HG03103 (cell line): ENCODE measurements around the gene FRMD6.
"Not testable (repeated sequence)": the region's sequence is repeated elsewhere in the genome, so short reads cannot be mapped to it uniquely, and the experiment has no call there.

Experiments used
- ATAC-seq: cut with Tn5 transposase; IDR thresholded peaks from one replicate; pipeline ENCODE4 v1.9.1; 2021; ENCODE audit warnings: low read depth; ENCODE audit not compliant: unreplicated experiment

FRMD6 gene

GRCh38 chr14:51716610-51717009 is 64.9 kb downstream of the FRMD6 start:
- no peak for ATAC-seq

DNA sequence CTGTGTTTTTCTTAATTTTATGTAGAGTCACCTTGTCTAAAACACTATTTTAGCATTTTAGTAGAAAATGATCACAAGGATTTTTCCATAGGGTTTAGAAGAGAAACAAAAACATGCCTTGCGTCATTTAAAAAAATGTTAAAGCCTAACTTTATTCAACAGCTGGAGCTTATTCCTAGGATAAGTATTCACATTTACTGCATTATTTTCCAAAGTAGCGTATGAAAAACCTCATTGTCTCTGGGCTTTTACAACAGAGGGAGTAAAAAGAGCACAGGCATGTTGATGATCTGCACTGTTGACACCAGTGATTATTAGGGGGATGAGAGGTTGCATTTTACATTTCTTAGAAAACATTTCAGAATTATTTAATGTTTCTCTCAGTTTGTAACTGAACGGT is 66.1 kb downstream of the FRMD6 start:
- ATAC-seq: no peak

DNA sequence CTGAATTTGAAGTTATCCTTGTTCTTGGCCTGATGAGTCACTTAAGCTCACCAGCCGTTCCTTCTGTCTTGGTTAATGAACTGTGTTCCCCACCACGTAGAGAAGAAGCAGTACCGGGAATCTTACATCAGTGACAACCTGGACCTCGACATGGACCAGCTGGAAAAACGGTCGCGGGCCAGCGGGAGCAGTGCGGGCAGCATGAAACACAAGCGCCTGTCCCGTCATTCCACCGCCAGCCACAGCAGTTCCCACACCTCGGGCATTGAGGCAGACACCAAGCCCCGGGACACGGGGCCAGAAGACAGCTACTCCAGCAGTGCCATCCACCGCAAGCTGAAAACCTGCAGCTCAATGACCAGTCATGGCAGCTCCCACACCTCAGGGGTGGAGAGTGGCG is 68.2 kb downstream of the FRMD6 start:
- no peak for ATAC-seq

DNA sequence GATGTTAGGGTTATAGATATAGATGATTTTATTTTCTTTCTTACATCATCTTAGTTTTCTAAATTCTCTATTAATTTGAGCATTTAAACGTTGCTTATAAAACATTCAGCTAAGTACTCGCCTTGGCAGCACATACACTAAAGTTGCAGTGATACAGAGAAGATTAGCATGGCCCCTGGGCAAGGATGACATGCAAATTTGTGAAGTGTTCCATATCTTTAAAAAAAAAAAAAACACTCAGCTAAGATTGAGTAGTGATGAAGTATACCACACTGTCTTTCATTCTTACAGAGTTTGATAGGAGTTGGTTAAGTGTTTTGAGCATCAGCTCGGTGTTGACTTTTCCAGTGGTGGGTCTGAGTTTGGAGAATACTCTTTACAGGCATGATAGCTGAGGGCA is 72.3 kb downstream of the FRMD6 start:
- ATAC-seq: no peak

GRCh38 chr14:51724650-51725049 is 72.9 kb downstream of the FRMD6 start:
- ATAC-seq: no peak

GRCh38 chr14:51725061-51725460 is 73.4 kb downstream of the FRMD6 start:
- no peak for ATAC-seq

DNA sequence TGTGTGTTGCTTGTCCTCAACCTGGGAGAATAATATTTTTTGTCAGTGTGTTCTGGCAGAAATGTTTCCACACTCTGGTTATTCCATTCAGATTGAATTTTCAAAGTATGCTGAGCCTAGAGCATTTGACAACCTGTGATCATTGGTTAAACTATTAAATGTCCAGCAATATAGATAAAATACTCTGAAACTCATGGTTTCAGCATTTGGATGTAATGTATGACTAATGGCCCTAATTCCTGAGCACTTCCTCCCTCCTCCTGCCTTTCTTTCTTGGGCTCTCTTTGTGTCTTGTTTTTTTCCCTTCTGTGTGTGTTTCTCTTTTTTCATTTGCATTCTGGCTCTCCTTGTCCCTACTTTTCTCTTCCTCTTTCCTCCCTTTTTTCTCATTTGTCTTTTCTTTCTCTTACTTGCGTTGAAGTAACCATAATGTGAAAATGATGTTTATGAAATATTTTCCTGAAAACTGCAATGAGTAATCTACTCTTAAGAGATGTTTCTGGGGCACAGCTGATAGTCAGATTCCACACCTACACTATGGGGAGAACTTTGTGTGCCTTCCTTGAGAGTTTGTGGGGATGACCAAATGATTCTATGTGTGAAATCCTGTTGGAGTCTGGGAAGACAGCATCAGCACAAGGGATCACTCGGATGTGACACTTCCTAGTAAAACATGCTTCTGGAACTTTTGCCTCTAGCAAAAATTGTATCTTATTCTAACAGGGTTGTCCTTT is 74.6 kb downstream of the FRMD6 start:
- no peak for ATAC-seq

DNA sequence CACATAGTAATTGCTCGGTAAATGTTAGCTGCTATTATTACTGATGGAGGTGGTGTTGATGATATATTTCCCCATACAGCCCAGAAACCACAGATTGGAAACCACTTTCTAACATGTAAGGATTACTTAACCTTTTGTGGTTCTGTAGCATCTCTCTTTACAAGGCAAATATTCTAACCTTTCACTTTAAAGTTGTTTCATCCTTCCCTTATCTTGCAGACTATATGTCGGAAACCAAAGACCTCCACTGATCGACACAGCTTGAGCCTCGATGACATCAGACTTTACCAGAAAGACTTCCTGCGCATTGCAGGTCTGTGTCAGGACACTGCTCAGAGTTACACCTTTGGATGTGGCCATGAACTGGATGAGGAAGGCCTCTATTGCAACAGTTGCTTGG is 75.8 kb downstream of the FRMD6 start:
- ATAC-seq: no peak

GRCh38 chr14:51730098-51730497 is 78.4 kb downstream of the FRMD6 start:
- ATAC-seq: no peak

DNA sequence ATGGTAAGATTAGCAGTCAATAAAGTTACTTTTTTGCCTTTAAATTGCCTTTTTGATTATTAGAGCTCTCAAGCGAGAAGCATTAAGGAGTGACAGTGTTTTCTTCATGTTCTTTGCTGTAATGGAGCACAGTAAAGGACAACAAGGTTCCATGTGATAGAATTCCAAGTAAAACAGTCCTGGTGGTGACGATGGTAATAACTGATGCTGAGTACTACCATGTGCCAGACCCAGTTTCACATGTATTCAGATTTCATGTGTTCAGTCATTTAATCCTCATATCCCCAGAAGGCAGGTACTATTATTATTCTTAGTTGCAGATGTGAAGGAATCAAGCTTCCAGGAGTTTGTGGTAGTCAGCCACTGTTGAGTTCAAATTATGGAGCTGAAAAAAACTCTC is 79.0 kb downstream of the FRMD6 start:
- no peak for ATAC-seq

GRCh38 chr14:51732494-51733112 is 80.9 kb downstream of the FRMD6 start:
- no peak for ATAC-seq

DNA sequence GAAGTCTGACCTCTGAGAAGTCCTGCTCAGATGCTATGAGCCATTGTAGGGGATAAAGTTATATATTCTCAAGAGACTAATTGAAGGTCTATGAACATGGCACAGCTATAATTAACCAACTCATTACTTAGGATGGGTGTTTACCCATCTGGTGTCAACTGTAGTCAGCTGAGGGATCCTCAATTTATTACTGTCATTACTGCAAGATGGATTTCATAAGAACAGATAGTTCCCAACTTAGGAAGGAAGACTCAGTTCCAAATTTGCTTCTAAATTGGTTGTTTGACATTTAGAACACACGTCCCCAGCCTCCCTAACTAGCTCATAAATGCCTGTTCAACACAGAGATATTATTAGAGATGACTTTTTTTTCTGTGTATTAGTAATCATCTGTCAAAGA is 81.4 kb downstream of the FRMD6 start:
- ATAC-seq: no peak

DNA sequence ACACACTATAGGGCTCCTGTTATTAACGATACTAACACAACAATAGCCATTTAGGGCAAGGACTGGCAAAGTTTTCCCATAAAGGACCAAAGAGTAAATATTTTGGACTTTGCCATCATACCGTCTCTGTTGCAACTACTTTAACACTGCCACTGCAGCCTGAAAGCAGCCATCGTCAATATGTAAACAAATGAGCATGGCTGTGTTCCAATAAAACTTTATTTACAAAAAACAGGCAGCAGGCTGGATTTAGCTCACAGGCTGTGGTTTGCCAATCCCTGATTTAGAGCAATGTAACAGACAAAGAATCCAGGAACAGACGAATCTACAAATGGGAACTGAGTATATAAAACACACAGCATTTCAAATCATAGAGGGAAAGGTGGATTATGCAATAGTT is 84.1 kb downstream of the FRMD6 start:
- ATAC-seq: no peak

GRCh38 chr14:51738754-51739153 is 87.0 kb downstream of the FRMD6 start:
- no peak for ATAC-seq

DNA sequence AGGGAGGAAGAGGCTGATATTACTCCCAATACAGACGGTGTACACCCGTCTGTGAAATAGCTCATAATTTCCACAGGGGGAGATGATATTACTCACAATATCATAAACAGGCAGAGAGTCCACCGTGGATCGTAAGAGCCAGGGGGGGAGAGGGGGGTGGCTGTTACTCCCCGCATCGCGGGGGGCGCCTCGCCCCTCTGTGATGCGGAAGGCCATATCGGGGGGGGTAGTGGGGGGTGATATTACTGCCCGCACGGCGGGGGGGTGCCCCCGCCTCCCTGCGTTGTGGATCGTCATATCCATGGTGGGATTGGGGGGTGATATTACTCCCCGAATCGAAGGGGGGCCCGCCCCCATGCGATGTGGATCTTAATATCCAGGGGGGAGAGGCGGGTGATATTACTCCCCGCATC is 91.9 kb downstream of the FRMD6 start:
- ATAC-seq: no peak

- ATAC-seq: no peak
Observed at GRCh38 chr14:51744372-51745130, 92.8 kb downstream of the FRMD6 start.

GRCh38 chr14:51746823-51747222 is 95.1 kb downstream of the FRMD6 start:
- not testable (repeated sequence) for ATAC-seq

GRCh38 chr14:51750542-51750941 is 98.8 kb downstream of the FRMD6 start:
- ATAC-seq: no peak

GRCh38 chr14:51751611-51752345 is 100.1 kb downstream of the FRMD6 start:
- ATAC-seq: not testable (repeated sequence)

- not testable (repeated sequence) for ATAC-seq
Observed at GRCh38 chr14:51757756-51758155, 106.0 kb downstream of the FRMD6 start.

GRCh38 chr14:51759950-51760349 is 108.2 kb downstream of the FRMD6 start:
- ATAC-seq: no peak
